CD4-positive, alpha-beta T cell treated with Interferon alpha-2 for 1 hour (primary cell): ENCODE measurements around the gene AKAP8.
"Not testable (repeated sequence)": the region's sequence is repeated elsewhere in the genome, so short reads cannot be mapped to it uniquely, and the experiment has no call there.

Experiments used
- DNase-seq, 2 donors: peaks; one replicate each; pipeline ENCODE4 v3.0.0-alpha.2; 2020 to 2022

The AKAP8 gene

DNA sequence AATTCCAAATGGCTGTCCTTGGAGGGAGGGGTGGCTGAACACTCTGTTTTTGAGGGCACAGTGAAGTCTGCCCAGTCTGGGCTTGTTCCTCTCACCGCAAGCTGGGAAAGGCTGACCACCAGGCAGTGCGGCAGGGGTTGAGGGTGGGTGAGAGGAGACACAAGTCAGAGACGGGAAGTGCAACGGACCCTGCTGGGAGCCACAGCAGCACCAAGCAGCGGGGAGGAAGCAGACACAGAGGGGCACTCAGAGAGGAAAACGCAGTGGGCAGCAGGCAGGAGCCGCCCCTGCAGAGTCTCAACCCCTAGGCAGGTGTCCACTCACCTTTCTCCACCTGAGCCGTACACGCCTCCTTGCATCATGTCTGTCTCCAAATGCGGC, 23.6 kb upstream of the AKAP8 start:
- no peak for DNase-seq

DNA sequence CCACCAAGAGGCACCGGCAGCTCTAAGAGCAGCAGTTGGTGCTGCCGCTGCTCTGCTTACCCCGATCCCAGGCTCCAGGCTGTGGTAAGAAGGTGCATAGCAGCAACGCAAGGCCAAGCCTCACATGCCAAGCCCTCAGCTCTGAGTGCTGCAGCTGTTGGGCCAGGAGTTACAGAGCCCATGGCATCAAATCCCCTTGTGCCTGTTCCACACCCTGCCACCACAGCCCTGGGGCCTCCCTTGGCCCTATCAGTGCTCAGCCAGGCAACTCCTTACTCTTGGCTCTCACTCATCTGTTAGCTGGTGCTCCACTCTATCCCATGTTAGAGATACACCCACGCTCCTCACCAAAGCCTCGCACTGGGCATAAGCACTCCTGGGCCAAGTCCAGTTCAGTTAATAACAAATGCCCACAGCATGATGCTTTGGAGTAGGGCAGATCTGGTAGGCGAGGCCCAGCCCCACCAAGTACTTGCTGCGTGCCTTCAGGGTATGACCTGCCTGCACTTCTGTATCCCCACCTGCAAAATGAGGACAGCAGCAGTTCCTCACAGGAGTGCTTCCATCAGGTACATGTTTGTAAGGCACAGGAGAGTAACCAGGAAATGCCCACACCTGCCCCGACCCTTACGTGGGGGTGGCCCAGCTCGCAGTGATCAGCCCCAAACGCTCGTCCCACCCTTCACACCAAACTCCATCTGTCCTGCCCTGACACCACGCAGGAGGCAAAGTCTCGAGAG, 23.0 kb upstream of the AKAP8 start:
- no peak for DNase-seq

DNA sequence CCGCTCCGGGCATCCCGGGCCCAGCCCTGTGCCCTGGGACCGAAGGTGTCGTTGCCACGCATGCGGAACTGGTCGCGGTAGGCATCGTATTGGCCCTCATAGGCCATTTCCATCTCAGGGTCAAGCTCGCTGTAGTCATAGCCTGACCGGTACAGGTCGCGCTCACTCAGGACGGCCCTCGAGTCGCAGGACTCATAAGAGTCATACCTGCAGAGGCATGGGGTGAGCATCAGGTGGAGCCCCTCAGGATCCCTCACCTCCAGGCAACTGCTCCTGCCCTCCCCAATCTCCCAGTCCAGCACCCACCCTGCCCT, 21.8 kb upstream of the AKAP8 start:
- no peak for DNase-seq

DNA sequence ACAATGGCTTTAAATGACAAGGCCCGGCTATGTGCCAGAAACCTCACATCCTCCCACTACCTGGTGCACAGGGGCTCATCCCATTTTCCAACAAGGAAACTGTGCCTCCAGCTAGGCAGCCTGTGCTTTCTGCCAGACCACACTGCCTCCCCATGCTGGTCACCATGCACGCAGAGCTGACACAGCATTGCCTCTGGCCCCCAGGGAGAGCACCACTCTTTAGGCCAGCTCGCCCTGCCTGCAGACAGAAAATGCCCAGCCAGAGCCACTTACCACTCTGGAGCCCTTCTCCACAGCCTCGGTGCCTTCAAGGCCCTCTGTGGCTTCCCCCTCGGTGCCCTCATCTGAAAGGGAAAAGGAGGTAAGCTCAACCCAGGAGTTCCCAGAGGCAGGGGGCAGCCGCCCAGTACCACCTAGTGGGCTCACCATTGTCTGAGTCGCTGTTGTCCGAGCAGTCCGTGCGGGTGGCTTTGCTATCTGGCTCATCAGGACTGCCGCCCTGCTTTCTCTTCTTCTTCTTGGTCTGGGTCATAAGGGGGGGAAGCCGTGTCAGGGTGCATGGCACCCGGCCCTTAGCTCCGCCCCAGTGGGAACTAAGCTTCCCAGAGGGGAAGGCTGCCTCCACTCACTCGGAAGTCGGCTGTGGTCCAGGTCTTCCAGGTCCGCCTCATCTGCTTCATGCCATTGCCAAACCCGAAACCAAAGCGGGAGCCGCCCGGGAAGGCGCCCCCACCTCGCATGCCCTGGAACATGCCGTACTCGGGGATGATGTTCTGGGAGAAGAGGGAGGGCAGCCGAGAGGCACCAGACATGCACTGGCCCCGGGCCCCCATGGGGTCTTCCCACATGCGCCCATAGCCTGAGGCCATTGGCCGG, 21.2 kb upstream of the AKAP8 start:
- no peak for DNase-seq

DNA sequence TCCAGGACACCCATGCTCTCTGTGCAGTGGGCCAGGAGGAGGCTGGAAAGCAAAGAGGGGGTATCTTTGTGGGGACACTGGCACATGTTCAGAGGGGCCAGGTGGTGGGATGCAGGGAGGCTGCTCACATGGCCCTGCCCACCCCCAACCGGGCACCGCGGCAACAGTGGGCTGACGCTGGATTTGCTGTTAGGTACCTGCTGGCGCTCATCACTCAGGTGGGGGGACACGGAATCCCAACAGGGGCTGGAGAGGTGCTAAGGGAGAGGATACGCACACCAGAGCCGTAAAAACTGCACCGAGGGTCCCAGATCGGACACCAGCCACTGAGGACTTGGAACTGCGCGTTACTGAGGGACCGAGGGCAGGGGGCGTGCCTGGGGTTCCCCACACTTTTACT, 20.0 kb upstream of the AKAP8 start:
- no peak for DNase-seq

DNA sequence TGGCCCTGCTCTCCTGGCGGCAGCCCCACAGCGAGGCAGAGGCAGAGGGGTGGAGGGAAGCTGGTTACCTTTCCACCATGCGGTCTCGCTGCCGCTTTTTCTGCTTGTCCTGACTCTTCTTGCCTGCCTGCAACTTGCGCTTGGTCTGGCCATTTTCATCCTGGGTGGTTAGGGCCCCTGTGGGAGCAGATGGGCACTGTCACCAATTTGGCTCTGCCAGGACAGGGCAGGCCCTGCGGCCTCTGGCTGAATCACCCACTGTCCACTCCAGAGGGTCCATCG, 19.6 kb upstream of the AKAP8 start:
- DNase-seq, result no peak

DNA sequence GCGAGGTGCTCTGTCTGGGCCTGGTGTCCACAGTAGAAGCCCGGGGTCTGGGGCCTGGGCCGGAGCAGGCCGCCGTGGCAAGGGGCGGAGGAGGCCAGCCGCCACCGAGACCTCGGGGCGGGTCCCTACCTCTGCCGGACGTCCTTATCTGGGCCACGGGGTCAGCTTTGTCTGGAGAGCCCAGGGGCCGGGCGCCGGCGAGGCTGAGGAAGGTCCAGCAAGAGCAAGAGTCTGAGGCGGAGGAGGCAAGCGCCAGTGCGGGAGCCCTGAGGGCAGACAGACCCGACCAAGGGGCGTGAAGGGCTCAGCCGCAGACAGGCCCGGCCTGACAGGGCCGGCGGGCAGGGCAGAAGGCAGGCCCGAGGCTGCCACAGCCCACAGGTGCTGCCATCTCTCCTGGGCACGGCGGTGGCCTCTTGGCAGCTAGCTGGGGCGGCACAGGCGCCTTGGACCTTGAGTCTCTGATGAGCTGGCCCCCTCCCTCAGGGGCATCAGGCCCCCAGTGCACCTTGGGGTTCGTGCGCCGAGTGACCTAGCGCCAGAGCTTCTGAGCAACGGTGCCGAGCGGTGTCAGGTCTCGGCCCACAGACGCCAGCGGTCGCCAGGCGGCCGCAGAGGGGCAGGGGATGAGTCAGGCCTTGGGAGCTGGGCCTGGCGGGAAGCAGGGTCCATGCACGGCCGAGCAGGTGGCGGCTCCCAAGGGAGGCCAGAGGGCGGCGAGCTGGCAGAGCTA, 19.1 kb upstream of the AKAP8 start:
- DNase-seq, result no peak

DNA sequence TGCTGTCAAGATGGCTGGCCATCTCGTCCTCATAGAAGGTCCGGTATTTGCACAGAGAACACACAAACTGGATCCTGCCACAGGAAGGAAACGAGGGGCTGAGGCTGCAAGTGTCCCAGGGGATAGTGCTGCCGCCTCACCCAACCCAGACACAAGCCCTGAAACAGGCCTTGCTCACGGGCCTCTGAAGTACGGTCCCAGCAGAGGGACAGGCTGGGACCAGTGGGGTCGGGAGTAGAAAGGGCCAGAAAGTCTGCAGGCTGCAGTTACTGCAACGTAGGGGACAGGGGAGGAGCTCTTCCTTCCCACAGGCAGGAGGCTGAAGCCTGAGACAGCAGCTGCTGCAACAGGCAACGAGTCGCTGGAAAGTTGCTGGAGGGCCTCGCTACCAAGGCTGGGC, 18.2 kb upstream of the AKAP8 start:
- DNase-seq, result no peak

DNA sequence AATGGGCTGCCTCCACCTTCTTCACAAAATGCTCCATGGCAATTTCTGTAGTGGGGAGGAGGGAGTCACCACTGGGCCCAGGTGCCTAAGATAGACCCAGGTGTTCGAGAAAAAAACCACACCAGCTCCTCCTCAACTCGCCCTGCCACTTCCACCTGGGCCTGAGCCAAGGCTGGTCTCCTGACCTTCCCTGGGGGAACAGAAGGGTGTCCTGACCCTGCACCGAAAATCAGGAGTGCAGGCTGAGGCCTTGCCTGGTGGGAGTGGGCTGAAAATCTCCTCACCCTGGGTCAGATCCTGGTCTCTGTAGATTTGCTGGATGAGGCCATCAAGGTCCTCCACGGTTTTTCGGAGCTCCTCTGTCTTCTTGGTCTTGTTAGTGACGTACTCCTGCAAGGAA, 17.6 kb upstream of the AKAP8 start:
- no peak for DNase-seq

DNA sequence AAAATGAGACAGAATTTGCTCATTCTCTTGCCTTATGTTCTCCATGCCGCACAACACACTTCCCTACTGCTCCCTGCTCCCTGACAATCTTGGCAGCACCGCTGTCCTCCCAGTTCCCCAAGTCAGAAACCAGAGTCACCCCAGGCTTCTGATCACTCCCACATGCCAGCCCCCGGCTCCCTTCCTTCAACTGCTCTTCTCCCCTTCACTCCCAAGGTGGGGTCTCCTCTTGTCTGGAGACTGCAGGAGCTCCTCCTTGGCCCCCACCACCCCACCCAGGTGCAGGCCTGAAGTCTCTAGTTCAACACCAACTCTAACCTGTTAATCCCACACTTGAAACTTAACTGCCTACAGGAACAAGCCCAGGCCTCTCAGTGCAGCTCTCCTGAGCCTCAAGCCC, 16.8 kb upstream of the AKAP8 start:
- DNase-seq, result no peak

DNA sequence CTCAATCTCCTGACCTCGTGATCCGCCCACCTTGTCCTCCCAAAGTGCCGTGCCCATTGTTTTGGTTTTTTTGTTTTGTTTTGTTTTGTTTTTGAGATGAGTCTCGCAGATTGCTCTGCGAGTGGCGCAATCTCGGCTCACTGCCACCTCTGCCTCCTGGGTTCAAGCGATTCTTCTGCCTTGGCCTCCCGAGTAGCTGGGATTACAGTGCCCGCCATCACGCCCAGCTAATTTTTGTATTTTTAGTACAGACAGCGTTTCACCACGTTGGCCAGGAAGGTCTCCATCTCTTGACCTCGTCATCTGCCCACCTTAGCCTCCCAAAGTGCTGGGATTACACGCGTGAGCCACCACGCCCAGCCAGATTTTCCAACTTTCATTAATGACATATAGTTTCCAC, 15.7 kb upstream of the AKAP8 start:
- DNase-seq, result not testable (repeated sequence)

DNA sequence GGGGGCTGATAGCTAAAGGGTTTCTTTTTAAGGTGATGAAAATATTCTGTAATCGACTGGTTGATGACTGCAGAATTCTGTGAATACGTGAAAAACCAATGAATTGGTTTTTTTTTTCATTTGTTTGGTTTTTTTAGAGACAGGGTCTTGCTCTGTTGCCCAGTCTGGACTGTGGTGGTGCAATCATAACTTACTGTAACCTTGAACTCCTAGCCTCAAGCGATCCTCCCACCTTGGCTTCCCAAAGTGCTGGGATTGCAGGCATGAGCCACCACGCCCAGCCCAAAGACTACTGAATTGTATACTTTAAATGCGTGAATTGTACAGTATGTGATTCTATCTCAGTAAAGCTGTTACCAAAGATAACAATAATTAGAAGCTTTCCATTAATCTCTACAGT, 14.8 kb upstream of the AKAP8 start:
- no peak for DNase-seq

DNA sequence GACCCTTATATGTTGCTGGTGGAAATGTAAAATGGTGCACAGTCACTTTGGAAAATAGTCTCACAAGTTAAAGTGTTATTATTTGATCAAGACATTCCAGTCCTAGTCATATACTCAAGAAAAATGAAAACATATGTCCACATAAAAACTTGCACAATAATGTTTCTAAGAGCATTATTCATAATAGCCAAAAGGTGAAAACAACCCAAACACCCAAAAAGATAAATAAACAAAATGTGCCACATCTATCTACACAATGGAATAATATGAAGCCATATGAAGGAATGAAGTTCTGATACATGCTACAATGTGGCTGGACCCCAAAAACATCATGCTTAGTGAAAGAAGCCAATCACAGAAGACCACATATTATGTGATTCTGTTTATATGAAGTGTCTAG, 14.4 kb upstream of the AKAP8 start:
- no peak for DNase-seq

DNA sequence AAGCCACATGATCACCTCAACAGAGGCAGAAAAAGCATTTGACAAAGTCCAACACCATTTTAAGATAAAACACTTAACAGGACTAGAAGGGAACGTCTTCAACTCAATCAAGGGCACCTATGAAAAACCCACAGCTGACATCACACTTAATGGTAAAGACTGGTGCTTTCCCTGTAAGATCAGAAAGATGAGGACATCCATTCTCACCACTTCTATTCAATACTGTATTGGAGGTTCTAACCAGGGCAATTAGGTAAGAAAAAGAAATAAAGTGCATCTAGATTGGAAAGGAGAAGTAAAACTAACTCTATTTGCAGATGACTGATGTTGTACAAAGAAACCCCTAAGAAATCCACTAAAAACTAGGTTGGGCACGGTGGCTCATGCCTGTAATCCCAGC, 11.2 kb upstream of the AKAP8 start:
- DNase-seq, result no peak

DNA sequence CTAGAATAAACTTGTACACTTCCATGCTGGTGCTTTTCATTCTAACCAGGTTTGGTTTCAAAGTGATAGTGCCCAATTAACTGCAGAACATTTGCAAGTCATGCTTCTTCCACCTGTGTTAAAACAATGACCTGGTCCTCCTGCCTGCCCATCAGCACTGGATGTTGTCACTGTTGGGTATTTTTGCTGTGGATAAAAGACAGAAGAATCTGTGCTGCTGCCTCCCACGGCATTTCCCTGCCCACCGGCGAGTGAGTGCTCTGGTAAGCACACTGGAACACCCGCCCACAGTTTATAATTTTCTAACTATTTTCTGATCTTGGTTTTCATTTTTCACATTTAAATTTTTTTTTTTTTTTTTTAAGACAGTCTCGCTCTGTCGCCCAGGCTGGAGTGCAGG, 2.3 kb upstream of the AKAP8 start:
- DNase-seq, result no peak

DNA sequence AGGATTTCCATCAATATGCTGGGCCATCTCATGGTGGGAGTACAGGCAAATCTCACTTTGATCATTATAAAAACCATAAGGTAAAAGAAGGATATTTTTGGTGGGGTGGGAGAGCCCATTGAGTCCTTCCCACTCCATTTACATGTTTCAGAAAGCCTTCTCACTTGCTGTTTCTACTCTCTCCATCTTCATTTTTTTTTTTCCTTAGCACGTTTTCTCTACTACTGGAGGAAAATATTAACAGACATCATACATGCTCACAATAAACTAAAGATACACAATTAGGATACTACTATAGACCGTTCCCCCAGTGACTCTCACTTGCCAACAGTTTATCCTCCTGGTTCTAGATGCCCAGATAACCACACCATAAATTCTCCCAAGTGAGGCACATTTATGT, 1.8 kb upstream of the AKAP8 start:
- DNase-seq, result no peak

DNA sequence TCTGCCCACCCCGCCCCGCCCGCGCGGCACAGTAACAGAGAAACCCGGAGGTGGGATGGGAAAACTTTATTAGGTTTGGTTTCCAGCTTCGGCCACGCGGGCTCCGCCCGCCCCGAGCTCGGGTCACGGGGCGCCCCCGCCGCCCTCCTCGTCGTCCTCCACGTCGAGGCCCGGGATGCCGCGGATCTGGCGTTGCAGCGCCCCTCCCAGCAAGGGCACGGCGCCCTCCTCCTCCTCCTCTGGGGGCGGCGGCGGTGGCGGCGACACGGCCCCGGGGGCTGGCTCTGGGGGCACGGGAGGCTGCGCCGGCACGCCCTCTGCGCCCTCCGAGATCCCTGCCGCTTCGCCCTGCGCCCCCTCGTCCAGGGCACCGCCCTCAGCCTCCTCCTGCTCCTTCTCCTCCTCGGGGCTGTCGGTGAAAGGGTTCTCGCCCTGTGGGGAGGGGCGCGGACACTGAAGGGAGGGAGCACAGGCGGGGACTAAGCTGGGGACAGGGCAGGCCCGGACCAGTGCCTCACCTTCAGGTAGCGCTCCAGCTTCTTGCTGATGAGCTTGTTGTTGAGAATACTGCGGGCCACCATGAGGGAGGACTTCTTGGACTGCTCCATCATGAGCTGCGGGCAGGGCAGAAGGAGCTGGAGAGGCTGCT, 536 bp upstream of the AKAP8 start:
- no peak for DNase-seq

DNA sequence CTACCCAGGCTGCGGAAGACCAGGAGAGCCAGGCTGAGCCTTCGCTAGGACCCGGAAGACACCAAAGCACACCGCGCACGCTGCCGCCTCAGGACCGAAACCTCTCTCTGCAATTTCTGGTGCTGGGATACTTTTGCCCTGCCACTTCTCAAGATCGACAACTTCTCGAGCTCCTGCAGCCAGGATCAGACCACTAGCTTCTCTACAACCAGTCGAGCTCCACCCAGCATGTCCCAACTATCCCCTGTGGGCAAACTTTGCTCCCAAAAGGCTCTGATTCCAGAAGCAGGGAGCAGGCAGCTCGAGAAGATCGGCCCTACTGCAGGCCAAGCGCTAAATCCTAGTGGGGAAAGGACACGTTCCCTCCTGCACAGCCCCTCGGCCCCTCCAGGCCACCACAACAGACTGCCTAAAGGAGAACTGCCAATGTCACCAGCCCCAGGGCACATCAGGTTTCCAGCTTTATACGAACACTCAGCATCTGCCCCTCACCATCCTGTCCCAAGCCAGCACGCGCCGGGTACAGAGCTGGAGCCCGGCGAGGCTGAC, 979 bp downstream of the AKAP8 start:
- peak; percentile 36 to 55 for DNase-seq

DNA sequence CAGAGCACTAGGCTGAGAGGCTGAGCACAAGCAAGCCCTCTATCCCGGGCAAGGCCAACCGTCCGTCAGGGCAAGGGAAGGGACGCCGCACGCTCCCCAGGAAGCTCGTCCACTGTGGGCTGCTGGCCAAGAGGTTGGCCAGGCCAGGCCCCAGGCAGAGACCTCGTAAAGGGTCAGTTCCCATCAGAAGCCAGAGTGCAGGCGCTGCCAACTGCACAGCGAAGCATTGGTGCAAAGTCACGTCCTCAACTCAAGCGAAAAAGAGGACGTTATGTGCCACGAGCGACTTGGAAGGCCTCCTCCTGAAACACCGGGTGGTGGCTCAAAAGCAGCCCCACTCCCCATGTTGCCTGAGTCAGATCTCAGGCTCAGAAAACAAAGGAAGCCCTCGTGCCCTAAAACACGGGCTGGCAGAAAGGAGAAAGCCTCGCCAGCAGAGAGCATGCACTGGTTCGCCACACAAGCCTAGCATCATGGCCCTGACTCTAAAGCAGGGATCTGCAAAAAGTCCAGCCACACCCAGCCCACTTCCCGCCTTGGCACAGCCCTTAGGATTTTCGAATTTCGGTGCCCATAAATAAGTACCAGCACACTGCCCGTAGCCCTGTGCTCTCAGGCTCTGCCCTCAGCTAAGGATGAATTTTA, 4.7 kb downstream of the AKAP8 start:
- no peak for DNase-seq

DNA sequence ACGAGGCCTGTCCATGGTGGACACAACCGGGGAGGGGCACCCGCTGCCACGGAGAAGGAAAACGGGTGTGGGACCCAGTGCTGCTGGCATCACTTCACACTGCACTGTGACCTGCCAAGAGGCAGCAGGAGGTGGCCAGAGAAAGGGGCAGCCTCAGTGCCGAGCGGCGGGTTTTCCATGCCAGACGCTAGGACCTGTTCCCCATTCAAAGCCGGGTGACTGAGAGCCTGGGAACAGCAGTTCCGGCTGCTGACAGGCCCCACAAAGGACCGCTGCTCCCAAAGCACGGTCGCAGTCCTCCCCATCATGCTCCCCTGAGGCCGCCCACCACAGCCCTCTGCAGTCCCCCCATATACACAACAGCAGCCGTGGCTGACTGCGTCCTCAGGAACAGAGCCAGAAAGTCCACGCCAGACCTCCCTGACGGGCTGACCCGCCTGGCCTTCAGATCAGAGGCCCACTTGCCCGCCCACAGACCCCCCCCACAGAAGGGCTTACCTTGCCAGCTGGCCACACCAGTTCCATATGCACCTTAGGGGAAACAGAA, 5.4 kb downstream of the AKAP8 start:
- DNase-seq, result no peak

DNA sequence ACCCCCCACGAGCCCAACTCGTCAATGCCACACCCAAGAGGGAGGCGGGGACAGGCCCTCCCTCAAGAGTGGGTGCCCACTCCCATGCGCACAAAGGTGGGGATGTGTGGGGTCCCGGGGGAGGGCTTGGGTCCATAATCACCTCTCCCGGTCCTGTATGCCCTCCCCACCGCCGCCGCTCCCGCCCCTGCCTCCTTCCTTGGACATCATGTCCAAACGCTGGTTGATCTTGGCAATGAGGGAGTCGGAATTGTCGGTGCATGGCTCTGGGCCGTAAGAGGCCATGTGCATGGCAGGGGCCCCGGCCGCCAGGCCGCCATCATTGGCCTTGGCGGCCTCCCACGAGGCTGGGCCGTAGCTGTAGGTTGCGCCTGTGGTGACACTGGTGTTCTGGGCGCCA, 5.9 kb downstream of the AKAP8 start:
- no peak for DNase-seq

DNA sequence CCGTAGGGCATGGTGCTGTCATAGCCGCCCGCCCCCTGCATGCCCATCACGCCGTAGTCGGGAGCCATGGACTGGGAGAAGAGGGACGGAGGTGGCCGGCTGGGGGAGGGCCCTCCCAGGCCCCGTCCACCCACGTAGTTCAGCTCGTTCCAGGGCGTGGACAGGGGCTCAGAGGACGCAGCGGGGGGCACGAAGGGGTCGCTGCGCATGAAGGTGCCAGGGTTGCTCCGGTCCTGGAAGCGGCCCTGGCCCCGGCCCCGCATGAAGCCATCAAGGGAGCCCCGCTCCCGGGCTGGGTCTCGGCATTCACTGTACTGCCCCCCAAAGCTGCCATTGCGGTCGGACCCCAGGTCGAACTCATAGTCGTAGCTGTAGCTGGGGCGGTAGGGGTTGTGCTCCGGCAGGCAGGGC, 6.7 kb downstream of the AKAP8 start:
- DNase-seq, result no peak

DNA sequence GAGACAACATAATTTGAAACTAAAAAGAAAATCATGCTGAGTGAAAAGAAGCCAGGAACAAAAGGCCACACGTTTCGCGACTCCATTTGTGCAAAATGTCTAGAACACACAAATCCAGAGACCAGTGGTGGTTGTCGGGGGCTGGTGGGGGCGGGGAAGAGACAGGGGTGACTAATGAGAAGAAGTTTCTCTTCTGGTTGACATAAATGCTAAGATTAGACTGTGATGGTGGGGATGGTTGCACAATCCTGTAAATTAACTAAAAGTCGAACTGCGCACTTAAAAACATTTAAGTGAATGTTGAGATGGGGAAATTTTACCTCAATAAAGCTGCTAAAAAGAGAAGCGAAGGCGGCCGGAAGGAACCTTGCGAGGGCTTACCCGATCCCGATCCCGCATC, 7.1 kb downstream of the AKAP8 start:
- no peak for DNase-seq
